GM12878 (cell line): ENCODE results near the gene SLC34A3. TPM values are rescaled to one million over a fixed set of nuclear protein-coding genes. Genes with fewer than 3 reads are reported as not detected.
A peak's percentile ranks its signal among the peaks of the same experiment; 100 is the strongest.

Source experiments
- BACH1 ChIP-seq: fragments of 450-650 bp; IDR thresholded peaks from 2 replicates; pipeline ENCODE4 v1.6.1; 2017; ENCODE audit warnings: mild to moderate bottlenecking, borderline replicate concordance
- BHLHE40 ChIP-seq, 2 experiments: fragments of 450-650 bp in 1 of 2; IDR thresholded peaks; 2 replicates each; pipeline ENCODE4 v1.6.1; 2011 to 2017; ENCODE audit warnings: low read depth in 2 of 2, borderline replicate concordance in 1 of 2, improper control_type of control experiment in 1 of 2, low read length in 1 of 2, mild to moderate bottlenecking in 1 of 2
- IKZF1 ChIP-seq: fragments of 450-650 bp; conservative IDR thresholded peaks from 2 replicates; pipeline ENCODE4 v1.6.1; 2017; ENCODE audit warnings: antibody characterized with exemption, mild to moderate bottlenecking
- JUNB ChIP-seq: IDR thresholded peaks from 2 replicates; pipeline ENCODE4 v1.6.1; 2016; ENCODE audit warnings: antibody characterized with exemption, mild to moderate bottlenecking
- MTA2 ChIP-seq: fragments of 450-650 bp; IDR thresholded peaks from 2 replicates; pipeline ENCODE4 v1.6.1; 2016; ENCODE audit warnings: low read depth, mild to moderate bottlenecking, moderate library complexity
- NFIC ChIP-seq: IDR thresholded peaks from 2 replicates; pipeline ENCODE4 v1.6.1; 2012; ENCODE audit warnings: low read depth, mild to moderate bottlenecking, inconsistent platforms, low read length, moderate library complexity
- PAX8 ChIP-seq: fragments of 450-650 bp; IDR thresholded peaks from 2 replicates; pipeline ENCODE4 v1.6.1; 2017; ENCODE audit warnings: mild to moderate bottlenecking, moderate library complexity
- POLR2AphosphoS2 ChIP-seq: IDR thresholded peaks from 2 replicates; pipeline ENCODE4 v1.6.1; 2011; ENCODE audit warnings: low read depth, mild to moderate bottlenecking, low read length, improper control_type of control experiment, moderate library complexity
- POLR2AphosphoS5 ChIP-seq: IDR thresholded peaks from 2 replicates; pipeline ENCODE4 v1.6.1; 2011; ENCODE audit warnings: mild to moderate bottlenecking, low read length, inconsistent platforms
- RAD21 ChIP-seq: IDR thresholded peaks from 2 replicates; pipeline ENCODE4 v1.6.1; 2011; ENCODE audit warnings: mild to moderate bottlenecking, low read depth, low read length, moderate library complexity; ENCODE audit not compliant: insufficient read depth
- RBBP5 ChIP-seq: fragments of 200-600 bp; sonication (generic); conservative IDR thresholded peaks from 2 replicates; pipeline ENCODE4 v1.6.1; 2016
- SIN3A ChIP-seq: IDR thresholded peaks from 2 replicates; pipeline ENCODE4 v1.6.1; 2012; ENCODE audit warnings: low read depth, low read length, improper control_type of control experiment
- STAT1 ChIP-seq: fragments of 450-650 bp; conservative IDR thresholded peaks from 2 replicates; pipeline ENCODE4 v1.6.1; 2014; ENCODE audit warnings: antibody characterized with exemption, mild to moderate bottlenecking
- TCF3 ChIP-seq: IDR thresholded peaks from 2 replicates; pipeline ENCODE4 v1.6.1; 2012; ENCODE audit warnings: low read depth, mild to moderate bottlenecking, low read length, borderline replicate concordance; ENCODE audit not compliant: insufficient read depth
- polyA plus RNA-seq, 11 experiments: library from polyadenylated mRNA; depleted of rRNA in 4 of 11; unstranded in 6 of 11; stranded (reverse) in 5 of 11; fragments of >200 nt; fragmentation: Nextera tagmentation in 4 of 11; fragmentation: Illumina TruSeq in 1 of 11; extraction: Ambion mirVana in 4 of 11; extraction: Trizol in 1 of 11; gene quantifications; 1 replicate in 1 of 11; 2 replicates in 10 of 11; pipeline versions ENCODE4 v1.2.1 to v1.2.3, GENCODE V29; 2011 to 2016; ENCODE audit warnings: inconsistent platforms in 2 of 11, missing spikeins in 2 of 11, low read depth in 1 of 11
- total RNA-seq, 4 experiments: library from RNA; depleted of rRNA in 3 of 4; stranded (reverse); fragments of >200 nt in 3 of 4; fragmentation: Illumina TruSeq in 1 of 4; extraction: Trizol in 1 of 4; gene quantifications; 2 replicates each; pipeline versions ENCODE4 v1.2.1 to v1.2.3, GENCODE V29; 2013 to 2021
- TF ChIP-seq, protein P1 (sequence below): fragments of 450-650 bp; IDR thresholded peaks from 2 replicates; pipeline ENCODE4 v1.6.1; 2017; ENCODE audit warnings: mild to moderate bottlenecking, moderate library complexity
- TF ChIP-seq, protein P2 (sequence below): IDR thresholded peaks from 2 replicates; pipeline ENCODE4 v1.6.1; 2012; ENCODE audit warnings: low read length, inconsistent platforms
- TF ChIP-seq, protein P3 (sequence below), 3 experiments: IDR thresholded peaks in 2 of 3; conservative IDR thresholded peaks in 1 of 3; 2 replicates each; pipeline ENCODE4 v1.5.1; 2011; ENCODE audit warnings: low read depth in 3 of 3, low read length in 3 of 3, mild to moderate bottlenecking in 3 of 3, control low read depth in 2 of 3, moderate library complexity in 2 of 3, inconsistent platforms in 1 of 3, mixed read lengths in 1 of 3; ENCODE audit not compliant: control insufficient read depth in 2 of 3, insufficient read depth in 1 of 3; ENCODE audit errors: extremely low read depth in 1 of 3
- TF ChIP-seq, protein P4 (sequence below): fragments of 450-650 bp; IDR thresholded peaks from 2 replicates; pipeline ENCODE4 v1.6.1; 2016; ENCODE audit warnings: mild to moderate bottlenecking, moderate library complexity, borderline replicate concordance

The SLC34A3 gene
- total and polyA plus RNA-seq, 10 of the 15 experiments (the other 5 are each of a cell fraction or from before 2014, with no cell fraction given), result not detected

DNA sequence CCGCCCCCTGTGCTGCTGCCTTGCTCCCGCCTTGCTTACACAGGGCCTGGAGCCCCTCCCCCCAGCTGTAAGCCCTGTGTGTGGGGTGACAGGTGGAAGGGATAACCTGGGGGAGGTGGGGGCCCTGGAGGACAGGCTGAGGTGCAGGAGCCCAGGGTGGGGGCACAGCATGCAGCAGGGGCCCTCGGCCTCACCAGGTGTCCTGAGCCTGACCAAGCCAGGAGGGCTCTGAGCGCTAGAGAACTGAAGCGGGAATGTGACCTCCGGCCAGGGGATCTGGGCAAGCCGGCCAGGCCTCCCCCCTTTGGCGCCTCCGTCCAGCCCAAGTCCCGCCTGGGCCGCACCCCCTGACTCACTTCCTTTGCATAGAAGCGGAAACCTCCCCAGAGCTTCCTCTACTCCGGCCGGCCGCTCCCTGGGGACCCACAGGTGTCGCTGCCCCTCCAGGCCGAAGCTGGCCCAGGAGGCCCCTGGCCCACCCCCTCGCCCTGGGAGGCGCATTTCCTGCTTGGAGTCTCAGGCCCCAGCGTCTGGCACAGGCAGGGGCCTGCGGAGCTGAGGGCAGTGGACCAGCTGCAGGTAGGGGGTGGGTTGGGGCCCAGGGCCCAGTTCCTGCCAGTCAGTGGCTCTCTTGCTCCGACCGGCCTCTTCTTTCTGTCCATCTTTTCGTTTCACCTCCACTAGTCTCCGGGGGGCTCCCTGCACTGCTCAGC is 46.8 kb downstream of the SLC34A3 start, which contains the start of gene TOR4A (continued):
- TF ChIP-seq BACH1 (no peak; the same call in 1 of the 2 replicates), TCF3 (peak; percentile 10), POLR2AphosphoS2 (no peak), MTA2 (no peak), SIN3A (peak; percentile 67; the same call in 1 of the 2 replicates), POLR2AphosphoS5 (peak; percentile 23; the same call in 1 of the 2 replicates), RBBP5 (no peak), NFIC (no peak), IKZF1 (peak; percentile 84), RAD21 (0 out of 2 replicates have a peak, but pooled peaks have one; percentile 1), STAT1 (no peak), PAX8 (no peak), JUNB (0 out of 2 replicates have a peak, but pooled peaks have one; percentile 5), BHLHE40 (IDR thresholded peaks at IDR 0.05; ENCODE audit: borderline replicate concordance in 1 of 2, low read depth in 2 of 2, low read length in 1 of 2) (peak; percentile 39 to 59; a peak in 3 of 4 replicates)
- TF ChIP-seq, protein P1, sequence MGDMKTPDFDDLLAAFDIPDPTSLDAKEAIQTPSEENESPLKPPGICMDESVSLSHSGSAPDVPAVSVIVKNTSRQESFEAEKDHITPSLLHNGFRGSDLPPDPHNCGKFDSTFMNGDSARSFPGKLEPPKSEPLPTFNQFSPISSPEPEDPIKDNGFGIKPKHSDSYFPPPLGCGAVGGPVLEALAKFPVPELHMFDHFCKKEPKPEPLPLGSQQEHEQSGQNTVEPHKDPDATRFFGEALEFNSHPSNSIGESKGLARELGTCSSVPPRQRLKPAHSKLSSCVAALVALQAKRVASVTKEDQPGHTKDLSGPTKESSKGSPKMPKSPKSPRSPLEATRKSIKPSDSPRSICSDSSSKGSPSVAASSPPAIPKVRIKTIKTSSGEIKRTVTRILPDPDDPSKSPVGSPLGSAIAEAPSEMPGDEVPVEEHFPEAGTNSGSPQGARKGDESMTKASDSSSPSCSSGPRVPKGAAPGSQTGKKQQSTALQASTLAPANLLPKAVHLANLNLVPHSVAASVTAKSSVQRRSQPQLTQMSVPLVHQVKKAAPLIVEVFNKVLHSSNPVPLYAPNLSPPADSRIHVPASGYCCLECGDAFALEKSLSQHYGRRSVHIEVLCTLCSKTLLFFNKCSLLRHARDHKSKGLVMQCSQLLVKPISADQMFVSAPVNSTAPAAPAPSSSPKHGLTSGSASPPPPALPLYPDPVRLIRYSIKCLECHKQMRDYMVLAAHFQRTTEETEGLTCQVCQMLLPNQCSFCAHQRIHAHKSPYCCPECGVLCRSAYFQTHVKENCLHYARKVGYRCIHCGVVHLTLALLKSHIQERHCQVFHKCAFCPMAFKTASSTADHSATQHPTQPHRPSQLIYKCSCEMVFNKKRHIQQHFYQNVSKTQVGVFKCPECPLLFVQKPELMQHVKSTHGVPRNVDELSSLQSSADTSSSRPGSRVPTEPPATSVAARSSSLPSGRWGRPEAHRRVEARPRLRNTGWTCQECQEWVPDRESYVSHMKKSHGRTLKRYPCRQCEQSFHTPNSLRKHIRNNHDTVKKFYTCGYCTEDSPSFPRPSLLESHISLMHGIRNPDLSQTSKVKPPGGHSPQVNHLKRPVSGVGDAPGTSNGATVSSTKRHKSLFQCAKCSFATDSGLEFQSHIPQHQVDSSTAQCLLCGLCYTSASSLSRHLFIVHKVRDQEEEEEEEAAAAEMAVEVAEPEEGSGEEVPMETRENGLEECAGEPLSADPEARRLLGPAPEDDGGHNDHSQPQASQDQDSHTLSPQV, result no peak
- TF ChIP-seq, protein P2, sequence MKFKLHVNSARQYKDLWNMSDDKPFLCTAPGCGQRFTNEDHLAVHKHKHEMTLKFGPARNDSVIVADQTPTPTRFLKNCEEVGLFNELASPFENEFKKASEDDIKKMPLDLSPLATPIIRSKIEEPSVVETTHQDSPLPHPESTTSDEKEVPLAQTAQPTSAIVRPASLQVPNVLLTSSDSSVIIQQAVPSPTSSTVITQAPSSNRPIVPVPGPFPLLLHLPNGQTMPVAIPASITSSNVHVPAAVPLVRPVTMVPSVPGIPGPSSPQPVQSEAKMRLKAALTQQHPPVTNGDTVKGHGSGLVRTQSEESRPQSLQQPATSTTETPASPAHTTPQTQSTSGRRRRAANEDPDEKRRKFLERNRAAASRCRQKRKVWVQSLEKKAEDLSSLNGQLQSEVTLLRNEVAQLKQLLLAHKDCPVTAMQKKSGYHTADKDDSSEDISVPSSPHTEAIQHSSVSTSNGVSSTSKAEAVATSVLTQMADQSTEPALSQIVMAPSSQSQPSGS, result no peak
- TF ChIP-seq, protein P3, sequence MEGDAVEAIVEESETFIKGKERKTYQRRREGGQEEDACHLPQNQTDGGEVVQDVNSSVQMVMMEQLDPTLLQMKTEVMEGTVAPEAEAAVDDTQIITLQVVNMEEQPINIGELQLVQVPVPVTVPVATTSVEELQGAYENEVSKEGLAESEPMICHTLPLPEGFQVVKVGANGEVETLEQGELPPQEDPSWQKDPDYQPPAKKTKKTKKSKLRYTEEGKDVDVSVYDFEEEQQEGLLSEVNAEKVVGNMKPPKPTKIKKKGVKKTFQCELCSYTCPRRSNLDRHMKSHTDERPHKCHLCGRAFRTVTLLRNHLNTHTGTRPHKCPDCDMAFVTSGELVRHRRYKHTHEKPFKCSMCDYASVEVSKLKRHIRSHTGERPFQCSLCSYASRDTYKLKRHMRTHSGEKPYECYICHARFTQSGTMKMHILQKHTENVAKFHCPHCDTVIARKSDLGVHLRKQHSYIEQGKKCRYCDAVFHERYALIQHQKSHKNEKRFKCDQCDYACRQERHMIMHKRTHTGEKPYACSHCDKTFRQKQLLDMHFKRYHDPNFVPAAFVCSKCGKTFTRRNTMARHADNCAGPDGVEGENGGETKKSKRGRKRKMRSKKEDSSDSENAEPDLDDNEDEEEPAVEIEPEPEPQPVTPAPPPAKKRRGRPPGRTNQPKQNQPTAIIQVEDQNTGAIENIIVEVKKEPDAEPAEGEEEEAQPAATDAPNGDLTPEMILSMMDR (IDR thresholded peaks at IDR 0.05 in 2 of 3, conservative IDR thresholded peaks at IDR 0.05 in 1 of 3; ENCODE audit: control insufficient read depth in 2 of 3, extremely low read depth in 1 of 3, insufficient read depth in 1 of 3, low read depth in 3 of 3, low read length in 3 of 3), result peak; percentile 26 to 34 (median 28); a peak in 4 of 6 replicates
- TF ChIP-seq, protein P4, sequence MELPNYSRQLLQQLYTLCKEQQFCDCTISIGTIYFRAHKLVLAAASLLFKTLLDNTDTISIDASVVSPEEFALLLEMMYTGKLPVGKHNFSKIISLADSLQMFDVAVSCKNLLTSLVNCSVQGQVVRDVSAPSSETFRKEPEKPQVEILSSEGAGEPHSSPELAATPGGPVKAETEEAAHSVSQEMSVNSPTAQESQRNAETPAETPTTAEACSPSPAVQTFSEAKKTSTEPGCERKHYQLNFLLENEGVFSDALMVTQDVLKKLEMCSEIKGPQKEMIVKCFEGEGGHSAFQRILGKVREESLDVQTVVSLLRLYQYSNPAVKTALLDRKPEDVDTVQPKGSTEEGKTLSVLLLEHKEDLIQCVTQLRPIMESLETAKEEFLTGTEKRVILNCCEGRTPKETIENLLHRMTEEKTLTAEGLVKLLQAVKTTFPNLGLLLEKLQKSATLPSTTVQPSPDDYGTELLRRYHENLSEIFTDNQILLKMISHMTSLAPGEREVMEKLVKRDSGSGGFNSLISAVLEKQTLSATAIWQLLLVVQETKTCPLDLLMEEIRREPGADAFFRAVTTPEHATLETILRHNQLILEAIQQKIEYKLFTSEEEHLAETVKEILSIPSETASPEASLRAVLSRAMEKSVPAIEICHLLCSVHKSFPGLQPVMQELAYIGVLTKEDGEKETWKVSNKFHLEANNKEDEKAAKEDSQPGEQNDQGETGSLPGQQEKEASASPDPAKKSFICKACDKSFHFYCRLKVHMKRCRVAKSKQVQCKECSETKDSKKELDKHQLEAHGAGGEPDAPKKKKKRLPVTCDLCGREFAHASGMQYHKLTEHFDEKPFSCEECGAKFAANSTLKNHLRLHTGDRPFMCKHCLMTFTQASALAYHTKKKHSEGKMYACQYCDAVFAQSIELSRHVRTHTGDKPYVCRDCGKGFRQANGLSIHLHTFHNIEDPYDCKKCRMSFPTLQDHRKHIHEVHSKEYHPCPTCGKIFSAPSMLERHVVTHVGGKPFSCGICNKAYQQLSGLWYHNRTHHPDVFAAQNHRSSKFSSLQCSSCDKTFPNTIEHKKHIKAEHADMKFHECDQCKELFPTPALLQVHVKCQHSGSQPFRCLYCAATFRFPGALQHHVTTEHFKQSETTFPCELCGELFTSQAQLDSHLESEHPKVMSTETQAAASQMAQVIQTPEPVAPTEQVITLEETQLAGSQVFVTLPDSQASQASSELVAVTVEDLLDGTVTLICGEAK, result peak; percentile 67; the same call in 1 of the 2 replicates
